ENCODE data around the gene SLC44A4. TPM values are rescaled to one million over a fixed set of nuclear protein-coding genes. Genes with fewer than 3 reads are reported as not detected.
"Not testable (repeated sequence)": the region's sequence is repeated elsewhere in the genome, so short reads cannot be mapped to it uniquely, and the experiment has no call there.

The SLC44A4 gene
- total RNA-seq, 2 donors from 2014 or later = 7.3 to 19.2 TPM

DNA sequence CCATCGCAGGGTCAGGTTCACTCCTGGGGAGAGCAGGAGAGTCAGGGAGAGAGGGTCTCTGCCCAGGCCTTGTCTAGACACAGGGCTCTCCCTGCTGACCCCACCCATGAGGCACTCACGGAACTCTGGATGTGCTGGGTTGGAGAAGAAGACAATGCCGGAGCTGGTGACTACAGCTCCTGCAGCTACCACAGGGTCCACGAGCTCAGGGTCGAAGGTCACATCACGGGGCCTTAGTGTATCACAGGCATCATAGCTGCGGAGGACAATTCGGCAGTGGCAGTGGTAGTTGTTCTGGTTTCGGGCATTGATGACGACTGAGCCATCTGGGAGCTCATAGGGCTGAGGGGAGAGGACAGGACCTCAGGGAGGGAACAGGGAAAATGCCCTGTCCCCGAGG lies 18.9 kb downstream of the SLC44A4 start:
- Histone ChIP-seq H3K9me3 (no peaks in the 10 kb centered on the region), H3K27me3 (no peaks in the 10 kb centered on the region), H3K27ac (no peak overlapping the region), H3K4me3 (no peak overlapping the region), H3K4me1 (peaks cover 19% of the 10 kb centered on the region), H3K36me3 (replicated peaks in 1 of 2; ENCODE audit: insufficient read depth in 1 of 2, low read depth in 2 of 2) (peaks cover 11% of the 10 kb centered on the region in 2 donors)
- DNase-seq (no peak), ATAC-seq (no peak)
- intact Hi-C loops (cut with DNase I) = no loop called here
- TF ChIP-seq CTCF (IDR thresholded peaks at IDR 0.05) = no peak
- TF ChIP-seq POLR2A (IDR thresholded peaks at IDR 0.05) = no peak
- WGBS, 2 donors = 88 to 93% methylated on average over 9 to 11 of the region's 11 CpGs

- Histone ChIP-seq H3K36me3 (replicated peaks in 1 of 2; ENCODE audit: insufficient read depth in 1 of 2, low read depth in 2 of 2) (peaks cover 11% of the 10 kb centered on the region in 2 donors), H3K4me3 (no peak overlapping the region), H3K9me3 (no peaks in the 10 kb centered on the region), H3K4me1 (peaks cover 14% of the 10 kb centered on the region), H3K27me3 (no peaks in the 10 kb centered on the region), H3K27ac (no peak overlapping the region)
- intact Hi-C loops (cut with DNase I) = no loop called here
- no peak for TF ChIP-seq CTCF (IDR thresholded peaks at IDR 0.05)
- TF ChIP-seq POLR2A (IDR thresholded peaks at IDR 0.05) = no peak
- 84 to 85% methylated on average over 8 of the region's 8 CpGs for WGBS, 2 donors
- ATAC-seq (no peak), DNase-seq (no peak)
These were observed 20.1 kb downstream of the SLC44A4 start for GRCh38 chr6:31858707-31859106.

DNA sequence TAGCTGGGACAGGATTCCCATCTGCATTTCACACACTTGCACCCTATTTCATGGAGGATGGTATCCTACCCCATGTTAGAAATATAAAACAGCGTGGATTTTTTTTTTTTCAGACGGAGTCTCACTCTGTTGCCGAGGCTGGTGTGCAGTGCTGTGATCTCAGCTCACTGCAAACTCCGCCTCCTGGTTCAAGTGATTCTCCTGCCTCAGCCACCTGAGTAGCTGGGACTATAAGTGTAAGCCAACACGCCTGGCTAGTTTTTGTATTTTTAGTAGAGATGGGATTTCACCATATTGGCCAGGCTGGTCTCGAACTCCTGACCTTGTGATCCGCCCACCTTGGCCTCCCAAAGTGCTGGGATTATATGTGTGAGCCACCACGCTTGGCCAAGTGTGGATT lies 21.0 kb downstream of the SLC44A4 start:
- H3K4me3 ChIP-seq; intact Hi-C loops (cut with DNase I): not testable (repeated sequence)
- peaks cover 11% of the 10 kb centered on the region in 2 donors for H3K36me3 ChIP-seq (replicated peaks in 1 of 2; ENCODE audit: insufficient read depth in 1 of 2, low read depth in 2 of 2)

DNA sequence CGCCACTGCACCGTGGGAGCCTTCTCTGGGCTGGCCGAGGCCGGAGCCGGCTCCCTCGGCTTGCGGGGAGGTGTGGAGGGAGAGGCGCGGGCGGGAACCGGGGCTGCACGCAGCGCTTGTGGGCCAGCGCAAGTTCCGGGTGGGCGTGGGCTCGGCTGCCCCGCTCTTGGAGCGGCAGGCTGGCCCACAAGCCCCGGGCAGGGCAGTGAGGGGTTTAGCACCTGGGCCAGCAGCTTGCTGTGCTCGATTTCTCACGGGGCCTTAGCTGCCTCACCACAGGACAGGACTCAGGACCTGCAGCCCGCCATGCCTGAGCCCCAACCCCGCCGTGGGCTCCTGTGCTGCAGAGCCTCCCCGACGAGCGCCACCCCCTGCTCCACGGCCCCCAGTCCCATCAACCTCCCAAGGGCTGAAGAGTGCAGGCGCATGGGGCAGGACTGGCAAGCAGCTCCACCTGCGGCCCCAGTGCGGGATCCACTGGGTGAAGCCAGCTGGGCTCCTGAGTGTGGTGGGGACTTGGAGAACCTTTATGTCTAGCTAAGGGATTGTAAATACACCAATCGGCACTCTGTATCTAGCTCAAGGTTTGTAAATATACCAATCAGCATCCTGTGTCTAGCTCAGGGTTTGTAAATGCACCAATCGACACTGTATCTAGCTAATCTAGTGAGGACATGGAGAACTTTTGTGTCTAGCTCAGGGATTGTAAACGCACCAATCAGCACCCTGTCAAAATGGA lies 26.6 kb downstream of the SLC44A4 start:
- H3K4me3 ChIP-seq; intact Hi-C loops (cut with DNase I); H3K27ac ChIP-seq; H3K9me3 ChIP-seq; H3K36me3 ChIP-seq (replicated peaks in 1 of 2; ENCODE audit: insufficient read depth in 1 of 2, low read depth in 2 of 2); DNase-seq; H3K4me1 ChIP-seq; H3K27me3 ChIP-seq; ATAC-seq: not testable (repeated sequence)
- WGBS, 2 donors = 79 to 95% methylated on average over 8 to 25 of the region's 35 CpGs

More for the DNA sequence above, 21.0 kb downstream of the SLC44A4 start:
- H3K27ac ChIP-seq, DNase-seq, H3K9me3 ChIP-seq, H3K27me3 ChIP-seq, ATAC-seq, H3K4me1 ChIP-seq: not testable (repeated sequence)
- 88 to 93% methylated on average over 5 to 8 of the region's 8 CpGs for WGBS, 2 donors

DNA sequence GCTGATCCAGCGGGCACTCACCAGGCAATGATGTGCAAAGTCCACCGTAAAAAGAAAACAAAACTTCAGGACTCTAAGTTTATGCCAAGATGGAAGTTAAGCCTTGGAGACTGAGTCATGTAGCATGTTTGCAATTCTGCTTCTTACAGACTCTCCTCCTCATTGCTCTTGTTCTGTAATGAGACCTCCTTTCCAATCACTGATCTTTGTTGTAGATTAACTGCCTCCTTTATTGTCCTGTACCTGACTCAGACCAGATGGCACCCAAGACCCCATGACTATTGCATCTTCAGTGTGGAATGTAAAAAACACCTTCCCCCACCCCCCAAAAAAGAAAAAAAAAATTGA lies 27.3 kb downstream of the SLC44A4 start:
- intact Hi-C loops (cut with DNase I) = no loop called here
- Histone ChIP-seq H3K4me1 (no peaks in the 10 kb centered on the region), H3K4me3 (no peak overlapping the region), H3K27ac (no peak overlapping the region), H3K9me3 (no peaks in the 10 kb centered on the region), H3K36me3 (replicated peaks in 1 of 2; ENCODE audit: insufficient read depth in 1 of 2, low read depth in 2 of 2) (no peaks in the 10 kb centered on the region), H3K27me3 (no peaks in the 10 kb centered on the region)
- TF ChIP-seq POLR2A (IDR thresholded peaks at IDR 0.05) = no peak
- no peak for TF ChIP-seq CTCF (IDR thresholded peaks at IDR 0.05)
- DNase-seq = no peak
- ATAC-seq = no peak
- WGBS, 2 donors = 35 to 48% methylated on average over 2 of the region's 2 CpGs
